GM13977 (cell line): Measurements from ENCODE around the gene UQCRHL.

Source experiments
- DNase-seq: peaks from one replicate; pipeline ENCODE4 v3.0.0; 2012; ENCODE audit warnings: low spot score
- CTCF ChIP-seq: IDR thresholded peaks from 2 replicates; pipeline ENCODE4 v1.5.1; 2012; ENCODE audit warnings: mild to moderate bottlenecking, control low read depth; ENCODE audit not compliant: insufficient read depth; ENCODE audit errors: extremely low read depth, missing control alignments
- in situ Hi-C: fragments of 300-500 bp; cut with MboI; formaldehyde crosslinking; loops from one replicate; pipeline ENCODE4 v1.12.0; 2022; ENCODE audit warnings: low sequenced_read_pairs, low pct_unique_long_range_greater_than_20kb, mixed read lengths, inconsistent platforms; ENCODE audit not compliant: unreplicated experiment

UQCRHL gene

GRCh38 chr1:15826810-15827507 is 19.5 kb upstream of the UQCRHL start:
- in situ Hi-C loops = no loop called here
- DNase-seq = no peak

GRCh38 chr1:15825800-15826199 is 18.4 kb upstream of the UQCRHL start:
- TF ChIP-seq CTCF = no peak
- in situ Hi-C loops = no loop called here

More at GRCh38 chr1:15826810-15827507, 19.5 kb upstream of the UQCRHL start:
- TF ChIP-seq CTCF = no peak

GRCh38 chr1:15820478-15820877 is 13.0 kb upstream of the UQCRHL start:
- in situ Hi-C loops = no loop called here

More at GRCh38 chr1:15825800-15826199, 18.4 kb upstream of the UQCRHL start:
- no peak for DNase-seq

GRCh38 chr1:15816674-15817073 is 9.2 kb upstream of the UQCRHL start:
- TF ChIP-seq CTCF = no peak
- no peak for DNase-seq
- in situ Hi-C loops = loop anchor here (10.0 kb wide), 1 partner anchor 178 kb away; no protein-coding TSS in a partner anchor

More at GRCh38 chr1:15820478-15820877, 13.0 kb upstream of the UQCRHL start:
- no peak for DNase-seq
- TF ChIP-seq CTCF = no peak

GRCh38 chr1:15810073-15810472 is 2.6 kb upstream of the UQCRHL start:
- DNase-seq = no peak
- in situ Hi-C loops = loop anchor here (10.0 kb wide), 1 partner anchor 185 kb away; no protein-coding TSS in a partner anchor
- TF ChIP-seq CTCF = no peak

- no peak for DNase-seq
- in situ Hi-C loops = no loop called here
- TF ChIP-seq CTCF = no peak
These were observed 1.5 kb upstream of the UQCRHL start for GRCh38 chr1:15808955-15809354.
